Kidney epithelial cell (primary cell): Measurements from ENCODE around the gene SOCS2. TPM values are rescaled to one million over a fixed set of nuclear protein-coding genes. Genes with fewer than 3 reads are reported as not detected.

Source experiments
- DNase-seq: peaks from one replicate; pipeline ENCODE4 v3.0.0-alpha.2; 2010; ENCODE audit warnings: low read depth
- H3K27me3 ChIP-seq: 2 replicates; pipeline ENCODE4 v1.6.0; 2011; ENCODE audit warnings: low read length; ENCODE audit not compliant: control insufficient read depth, insufficient read depth
- H3K36me3 ChIP-seq: 2 replicates; pipeline ENCODE4 v1.5.1; 2011; ENCODE audit warnings: low read length; ENCODE audit not compliant: control insufficient read depth, insufficient read depth
- H3K4me3 ChIP-seq: 2 replicates; pipeline ENCODE4 v1.5.1; 2011; ENCODE audit warnings: low read depth, mild to moderate bottlenecking, control low read depth, low read length
- CTCF ChIP-seq: IDR thresholded peaks from 2 replicates; pipeline ENCODE4 v1.5.1; 2011; ENCODE audit warnings: mild to moderate bottlenecking, moderate library complexity, low read length, control low read depth, inconsistent platforms; ENCODE audit not compliant: insufficient read depth, poor library complexity, severe bottlenecking
- total RNA-seq: library from RNA; depleted of rRNA; stranded (reverse); fragments of >200 nt; gene quantifications from 2 replicates; pipeline ENCODE4 v1.2.3, GENCODE V29; 2015

Gene SOCS2
- total RNA-seq, 1 donor from 2014 or later, result 33.8 TPM

GRCh38 chr12:93594766-93595311 is 22.4 kb downstream of the SOCS2 start:
- no peaks in the 10 kb centered on the region for H3K36me3 ChIP-seq
- no peak for DNase-seq
- TF ChIP-seq CTCF, result no peak
- no peaks in the 10 kb centered on the region for H3K27me3 ChIP-seq
- no peak overlapping the region for H3K4me3 ChIP-seq

GRCh38 chr12:93595351-93595750 is 22.9 kb downstream of the SOCS2 start:
- TF ChIP-seq CTCF, result no peak
- DNase-seq, result no peak
- Histone ChIP-seq H3K4me3 (no peak overlapping the region), H3K27me3 (no peaks in the 10 kb centered on the region), H3K36me3 (no peaks in the 10 kb centered on the region)

DNA sequence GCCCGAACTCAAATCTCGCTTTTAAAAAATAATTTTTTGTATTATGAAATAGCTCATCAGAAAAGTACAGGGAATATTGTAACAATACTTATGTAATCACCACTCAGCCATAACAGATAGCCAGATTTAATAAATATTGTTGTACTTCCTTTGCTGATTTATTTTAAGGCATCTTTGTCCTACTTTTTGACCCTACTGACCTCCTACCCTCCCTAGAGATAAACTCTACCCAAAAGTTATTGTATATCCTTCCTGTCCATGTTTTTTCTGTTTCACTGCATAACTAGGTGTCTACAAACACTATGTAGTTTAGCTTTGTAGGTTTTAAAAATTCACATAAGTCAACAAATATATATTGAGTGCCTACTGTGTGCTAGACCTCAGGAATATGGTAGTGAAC is 25.1 kb downstream of the SOCS2 start:
- Histone ChIP-seq H3K36me3 (no peaks in the 10 kb centered on the region), H3K27me3 (no peaks in the 10 kb centered on the region), H3K4me3 (no peak overlapping the region)
- DNase-seq, result no peak
- no peak for TF ChIP-seq CTCF

DNA sequence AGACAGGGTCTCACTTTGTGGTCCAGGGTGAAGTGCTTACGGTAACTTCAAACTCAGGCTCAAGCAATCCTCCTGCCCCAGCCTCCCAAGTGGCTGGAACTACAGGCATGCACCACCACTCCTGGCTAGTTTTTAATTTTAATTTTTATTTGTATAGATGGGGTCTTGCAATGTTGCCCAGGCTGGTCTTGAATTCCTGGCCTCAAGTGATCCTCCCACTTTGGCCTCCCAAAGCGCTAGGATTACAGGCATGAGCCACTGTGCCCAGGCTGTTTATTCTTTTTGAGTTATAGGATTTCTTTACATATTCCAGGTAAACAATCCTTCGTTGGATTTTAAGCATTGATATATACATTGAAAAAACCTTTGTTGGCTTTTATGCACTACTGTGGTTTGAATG is 26.7 kb downstream of the SOCS2 start:
- TF ChIP-seq CTCF, result no peak
- Histone ChIP-seq H3K4me3 (no peak overlapping the region), H3K27me3 (no peaks in the 10 kb centered on the region), H3K36me3 (no peaks in the 10 kb centered on the region)
- no peak for DNase-seq

GRCh38 chr12:93601591-93601990 is 29.1 kb downstream of the SOCS2 start:
- DNase-seq, result no peak
- H3K27me3 ChIP-seq, result no peaks in the 10 kb centered on the region
- H3K36me3 ChIP-seq, result no peaks in the 10 kb centered on the region
- no peak for TF ChIP-seq CTCF
- no peak overlapping the region for H3K4me3 ChIP-seq
